ENCODE measurements around the gene MCEMP1.

MCEMP1 gene, protein sequence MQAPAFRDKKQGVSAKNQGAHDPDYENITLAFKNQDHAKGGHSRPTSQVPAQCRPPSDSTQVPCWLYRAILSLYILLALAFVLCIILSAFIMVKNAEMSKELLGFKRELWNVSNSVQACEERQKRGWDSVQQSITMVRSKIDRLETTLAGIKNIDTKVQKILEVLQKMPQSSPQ

DNA sequence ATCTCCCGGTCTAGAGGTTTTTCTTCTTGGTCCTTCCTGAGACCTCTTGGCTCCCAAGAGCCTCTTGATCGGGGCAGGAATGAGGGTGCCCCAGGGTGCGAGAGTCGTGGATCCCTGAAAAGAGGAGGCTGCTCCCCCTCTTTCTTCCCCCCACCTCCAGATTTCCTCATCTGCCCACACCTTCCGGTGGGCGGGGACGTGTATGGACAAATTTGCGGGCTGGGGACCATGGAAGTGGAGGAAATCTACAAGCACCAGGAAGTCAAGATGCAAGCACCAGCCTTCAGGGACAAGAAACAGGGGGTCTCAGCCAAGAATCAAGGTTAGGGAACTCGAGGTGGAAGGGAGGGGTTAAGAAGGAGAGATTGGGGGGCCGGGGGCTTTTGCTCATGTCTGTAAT, at the start of gene MCEMP1:
Gene MCEMP1, plus strand, starts transcription at position 237 of the 400 bp plus-strand sequence. Its CDS starts 31 bp downstream, at position 268.
- DNase-seq, result no peak

DNA sequence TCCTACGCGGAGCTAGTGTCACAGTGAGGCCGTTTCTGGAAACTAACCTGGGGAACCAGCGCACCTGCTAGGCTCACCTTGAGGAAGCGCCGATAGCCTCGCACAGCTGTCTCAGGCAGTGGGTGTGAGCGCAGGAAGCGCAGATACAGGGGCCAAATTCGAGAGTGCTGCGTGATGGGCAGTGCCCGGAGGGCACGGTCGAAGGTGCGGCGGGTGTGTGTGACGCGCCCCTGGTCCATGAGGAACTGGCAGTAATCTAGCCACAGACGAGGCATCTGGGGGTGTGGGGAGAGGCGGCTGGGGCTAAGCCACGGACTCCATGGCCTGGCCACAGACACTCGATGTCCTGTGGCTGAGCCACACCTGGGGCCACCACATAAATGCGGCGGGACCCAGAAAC, 49.7 kb upstream of the MCEMP1 start:
- DNase-seq, result no peak

DNA sequence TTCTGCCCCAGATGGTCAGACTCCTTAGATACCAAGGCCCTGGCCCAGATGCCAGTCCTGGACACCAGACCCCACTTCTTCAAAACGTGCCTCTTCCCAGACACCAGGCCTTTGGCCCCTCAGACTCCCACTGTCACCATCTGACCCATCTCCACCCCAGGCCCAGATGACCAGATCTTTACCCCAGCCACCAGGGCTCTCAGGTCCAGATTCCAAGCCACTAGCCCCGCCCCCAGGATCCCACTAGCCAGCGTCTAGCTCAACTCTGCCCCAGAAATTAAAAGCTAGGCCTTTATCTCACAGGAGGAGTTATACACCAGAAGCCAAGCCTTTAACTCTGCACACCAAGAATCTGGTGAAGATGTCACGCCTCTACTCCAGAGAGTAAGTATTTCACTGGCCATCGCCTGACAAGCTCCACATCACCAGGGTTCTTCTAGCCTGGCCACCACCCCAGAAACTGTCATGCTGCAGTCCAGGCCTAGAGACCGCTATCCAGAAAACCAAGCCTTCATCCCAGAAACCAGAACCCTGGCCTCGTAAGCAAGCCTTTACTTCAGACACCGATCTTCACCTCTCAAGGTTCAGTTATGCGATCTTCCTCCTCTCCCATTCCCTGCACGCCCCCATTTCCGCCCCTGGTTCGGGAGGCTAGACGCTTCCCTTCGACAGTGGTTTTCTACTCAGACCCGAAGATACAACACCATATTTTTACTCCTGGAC, 48.1 kb upstream of the MCEMP1 start:
- no peak for DNase-seq

DNA sequence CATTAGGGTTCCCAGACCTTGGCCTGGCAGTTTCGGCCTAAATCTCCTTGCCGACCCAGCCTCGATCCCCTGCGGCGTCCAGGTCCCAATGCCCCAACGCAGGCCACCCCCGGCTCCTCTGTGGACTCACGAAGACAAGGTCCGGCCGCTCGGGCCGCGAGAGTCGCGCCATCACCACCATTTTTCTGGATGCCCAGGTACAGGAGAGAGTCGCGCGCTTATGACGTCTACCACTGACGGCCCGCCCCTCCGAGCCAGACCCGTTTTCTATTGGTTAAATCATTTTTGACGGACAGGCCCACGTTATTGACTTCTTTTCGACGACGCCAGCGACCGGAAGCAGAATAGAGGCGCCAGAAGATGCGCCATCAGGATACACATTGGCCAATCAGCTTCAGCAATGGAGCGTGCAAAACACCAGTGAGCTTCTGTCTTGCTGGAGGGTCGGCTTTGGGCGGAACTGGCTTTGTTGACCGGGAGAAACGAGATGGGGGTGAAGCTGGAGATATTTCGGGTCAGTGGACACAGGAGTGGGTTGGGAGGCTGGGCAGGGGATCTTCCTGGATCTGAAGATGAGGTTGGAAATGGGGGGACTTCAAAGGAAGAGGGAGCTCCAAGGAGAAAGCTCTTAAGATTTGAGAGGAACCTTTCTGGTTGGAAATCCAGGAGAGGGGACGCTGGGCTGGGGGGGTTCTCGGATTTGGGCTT, 47.4 kb upstream of the MCEMP1 start, which contains the start of the genes PET100 and XAB2:
Gene PET100, plus strand, starts transcription at position 447 of the 708 bp plus-strand sequence. Its CDS starts 41 bp downstream, at position 488.
Gene XAB2, minus strand, starts transcription at position 199 of the 708 bp plus-strand sequence. Its CDS starts 18 bp downstream, at position 181.
- peak; percentile 98 for DNase-seq

DNA sequence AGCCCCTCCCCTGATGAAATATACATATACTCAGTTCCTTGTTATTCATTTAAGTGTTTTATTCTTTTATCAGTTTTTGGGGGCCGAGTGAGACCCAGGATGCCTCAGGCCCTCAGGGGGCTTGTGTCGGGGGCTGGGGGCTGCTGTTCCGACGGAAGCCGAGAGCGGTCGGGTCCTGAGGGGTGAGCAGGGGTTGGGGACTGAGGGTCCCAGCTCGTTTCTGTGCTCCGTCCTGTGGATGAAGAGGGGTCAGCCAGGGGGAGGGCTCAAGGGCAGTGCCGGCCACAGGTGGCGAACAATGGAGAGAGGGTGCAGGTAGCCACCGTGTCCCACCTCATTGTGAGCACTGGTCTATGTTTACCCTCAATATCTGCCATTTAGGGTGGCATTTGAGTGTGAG, 45.3 kb upstream of the MCEMP1 start:
- DNase-seq, result no peak

DNA sequence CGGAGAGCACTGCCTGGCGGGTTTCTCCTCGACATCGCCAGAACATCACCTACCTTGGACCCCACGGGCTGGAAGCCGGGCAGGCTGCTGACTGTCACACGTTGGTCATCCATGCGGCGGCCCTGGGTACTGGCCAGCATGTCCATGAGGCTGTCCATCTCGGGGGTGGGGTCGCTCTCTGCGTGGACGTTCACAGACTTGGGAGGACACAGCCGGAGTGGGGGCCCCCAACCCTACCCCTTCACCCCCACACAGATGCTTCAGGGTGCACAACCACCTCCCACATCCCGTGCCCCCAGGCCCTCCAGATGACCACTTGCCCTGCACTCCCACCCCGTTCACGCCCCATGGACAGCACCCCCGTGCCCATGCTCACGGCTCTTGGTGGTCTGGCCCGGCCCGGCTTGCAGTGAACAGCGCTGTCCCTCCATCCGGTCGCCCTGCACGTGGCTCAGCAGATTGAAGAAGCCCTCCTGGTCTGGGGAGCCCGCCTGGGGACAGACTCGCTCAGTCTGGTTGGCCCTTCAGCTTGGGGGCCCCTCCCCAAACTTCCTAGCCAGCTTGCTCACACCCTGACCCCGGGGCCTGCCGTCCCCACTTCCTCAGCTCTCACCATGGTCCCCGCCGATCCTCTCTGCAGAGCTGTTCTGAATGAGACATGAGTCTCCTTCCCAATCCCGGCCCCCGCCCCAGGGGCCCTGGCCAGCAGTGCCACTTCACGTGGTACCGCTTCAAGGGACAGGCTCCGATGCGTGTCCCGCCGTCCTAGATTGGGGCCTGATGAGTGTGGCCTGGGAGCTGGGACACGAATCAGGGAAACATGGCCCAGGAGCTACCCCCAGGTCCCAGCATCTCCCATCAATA, 44.3 kb upstream of the MCEMP1 start:
- DNase-seq, result no peak

DNA sequence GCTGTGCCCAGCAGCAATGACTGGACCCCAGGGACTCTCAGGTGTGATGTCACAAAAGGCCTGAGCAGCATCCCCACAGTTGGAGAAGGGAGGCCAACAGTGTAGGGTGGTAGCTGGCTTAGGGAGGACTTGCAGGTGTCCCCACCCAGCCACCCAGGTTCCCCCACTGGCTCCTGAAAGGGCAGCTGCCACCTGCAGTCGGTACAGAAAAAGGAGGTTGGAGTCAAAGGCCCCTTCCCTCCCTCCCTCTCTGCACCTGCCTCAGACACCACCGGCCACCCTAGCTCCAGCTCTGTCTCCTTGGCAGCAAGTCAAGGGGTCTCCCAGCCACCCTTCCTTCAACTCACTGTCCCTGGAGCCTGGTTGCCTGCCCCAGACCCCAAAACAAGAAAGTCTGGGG, 43.2 kb upstream of the MCEMP1 start, which contains the start of gene PCP2:
Gene PCP2, minus strand, starts transcription at position 22 of the 400 bp plus-strand sequence. CDS start 262 bp downstream, outside the sequence.
- no peak for DNase-seq

DNA sequence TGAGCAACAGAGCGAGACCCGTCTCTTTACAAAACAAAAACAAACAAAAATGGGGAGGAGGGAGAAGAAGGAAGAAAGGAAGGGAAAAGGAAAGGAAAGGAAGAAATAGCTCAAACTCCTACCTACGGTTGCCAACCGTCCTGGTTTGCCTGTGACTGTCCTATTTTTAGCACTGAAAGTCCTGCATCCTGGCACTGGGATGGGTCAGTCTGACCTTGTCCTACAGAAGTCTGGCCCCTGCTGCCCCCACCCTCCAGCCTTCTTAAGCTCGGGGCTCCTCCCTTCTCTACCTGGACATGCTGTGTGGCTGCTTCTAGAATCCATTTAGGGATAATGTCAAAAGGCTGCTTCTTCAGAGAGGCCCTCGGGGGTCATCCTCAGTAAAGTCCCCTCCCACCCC, 41.2 kb upstream of the MCEMP1 start:
- no peak for DNase-seq

DNA sequence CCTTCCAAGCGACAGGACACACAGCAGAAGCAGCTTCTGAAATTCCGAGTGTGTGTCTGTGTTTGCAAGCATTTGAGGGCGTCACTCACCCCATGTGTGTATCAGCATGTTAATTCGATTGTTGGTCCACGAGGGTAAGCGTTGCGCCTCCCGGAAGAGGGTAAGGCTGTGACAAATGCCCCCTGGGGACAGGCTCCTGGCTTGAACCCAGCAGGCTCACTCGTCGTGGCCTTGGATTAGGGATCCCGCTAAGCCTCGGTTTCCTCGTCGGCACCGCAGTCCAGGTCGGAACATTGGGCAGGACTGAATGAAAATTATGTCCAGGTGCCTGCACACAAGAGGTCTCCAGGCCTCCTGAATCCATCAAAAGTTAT, 40.6 kb upstream of the MCEMP1 start:
- no peak for DNase-seq

DNA sequence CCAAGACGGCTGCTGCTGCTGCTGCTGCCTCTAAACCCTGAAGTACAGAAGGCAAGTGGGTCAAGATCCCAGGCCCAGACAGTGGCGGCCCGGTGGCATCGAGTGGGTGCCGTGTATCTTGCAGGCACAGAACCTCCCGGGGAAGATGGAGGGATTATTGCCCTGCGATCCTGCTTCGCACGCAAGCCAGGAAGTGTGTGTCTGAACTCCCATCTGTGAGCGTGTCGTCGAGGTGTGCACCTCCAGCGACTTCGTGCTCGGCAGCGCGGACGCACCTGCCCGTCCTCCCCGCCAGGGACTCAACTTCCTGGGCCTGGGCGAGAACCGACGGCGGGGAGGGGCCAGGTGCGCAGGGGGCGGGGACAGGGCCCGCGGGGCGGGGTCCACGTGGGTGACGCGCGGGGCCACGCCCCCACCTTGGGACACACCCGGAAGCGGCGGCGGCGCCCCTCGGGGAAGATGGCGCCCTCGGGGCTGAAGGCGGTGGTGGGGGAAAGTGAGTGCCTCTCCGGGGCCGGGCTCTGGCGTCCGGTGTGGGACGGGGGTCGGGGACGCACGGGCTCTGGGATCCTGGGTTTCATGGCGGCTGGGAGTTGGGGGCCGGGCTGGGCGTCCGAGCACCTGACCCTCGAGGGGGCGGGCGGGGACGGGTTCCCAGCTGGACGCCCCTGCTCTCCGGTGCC, 40.1 kb upstream of the MCEMP1 start, which contains the start of gene STXBP2:
Gene STXBP2, plus strand, starts transcription at position 420 of the 683 bp plus-strand sequence. Its CDS starts 40 bp downstream, at position 460.
- no peak for DNase-seq

DNA sequence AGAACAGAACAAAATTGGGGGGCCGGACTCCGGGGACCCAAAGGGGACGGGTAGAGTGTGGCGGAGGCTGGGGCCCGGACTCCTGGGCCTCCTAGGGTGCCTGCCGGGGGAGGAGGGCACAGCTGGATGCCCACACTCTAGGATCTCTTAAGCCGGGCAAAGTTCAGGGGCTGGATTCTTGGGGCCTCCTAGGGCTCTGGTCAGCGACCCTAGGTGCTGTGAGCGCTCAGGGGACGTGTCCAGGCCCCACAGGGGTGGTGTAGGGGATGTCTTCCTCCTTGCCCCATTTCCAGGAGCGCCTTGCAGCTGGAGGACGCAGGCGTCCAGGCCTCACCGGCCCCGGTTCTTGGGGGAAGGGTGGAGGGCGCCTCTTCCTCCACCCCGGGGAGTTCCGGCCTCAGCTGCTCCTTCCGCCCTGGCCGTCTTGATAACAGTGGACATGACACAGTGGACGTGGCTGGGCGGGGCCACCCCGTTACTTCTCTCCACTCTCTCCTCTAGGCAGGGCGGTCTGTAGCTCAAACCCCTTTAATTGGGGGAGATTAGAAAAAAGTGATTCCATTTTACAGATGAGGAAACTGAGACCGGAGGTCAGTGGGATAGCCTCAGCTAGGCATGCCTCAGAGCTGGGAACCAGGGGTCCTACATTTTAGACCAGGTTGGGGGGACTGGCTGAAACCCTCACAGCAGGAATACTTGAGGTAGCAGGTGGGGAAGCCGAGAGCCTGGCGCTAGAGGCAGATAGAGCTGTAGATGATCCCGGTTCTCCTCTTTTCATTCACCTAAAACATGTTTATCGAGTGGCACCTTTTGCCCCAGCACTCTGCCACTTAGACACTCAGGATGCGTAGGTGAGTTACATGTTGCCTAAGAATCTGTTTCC, 39.3 kb upstream of the MCEMP1 start:
- no peak for DNase-seq

DNA sequence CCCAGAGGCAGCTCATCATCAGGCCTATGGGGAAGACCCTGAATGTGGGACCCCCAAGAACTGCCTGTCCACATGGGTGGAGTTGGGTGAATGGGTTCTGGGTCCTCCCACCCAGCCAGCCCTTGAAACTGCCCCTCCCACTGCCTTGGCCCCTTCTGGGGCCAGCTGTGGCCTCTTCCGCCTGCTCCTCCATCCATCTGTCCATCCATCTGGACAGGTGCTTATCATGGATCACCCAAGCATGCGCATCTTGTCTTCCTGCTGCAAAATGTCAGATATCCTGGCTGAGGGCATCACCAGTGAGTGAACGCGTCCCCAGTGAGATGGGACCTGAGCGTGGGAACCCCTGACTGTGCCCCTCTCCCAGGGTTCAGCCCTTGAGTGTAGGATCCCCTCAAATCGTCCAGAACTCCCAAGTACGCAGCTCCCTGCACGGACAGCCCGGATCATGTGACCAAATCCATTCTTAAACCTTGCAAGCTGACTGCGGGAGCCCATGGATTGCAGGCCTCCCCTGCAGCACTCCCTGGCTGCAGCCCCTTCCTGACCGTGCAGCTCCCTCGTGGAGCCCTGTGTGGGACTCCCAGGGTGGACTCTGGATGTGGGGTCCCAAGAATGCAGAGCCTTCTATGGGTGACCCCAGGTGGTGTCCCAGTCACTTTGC, 38.0 kb upstream of the MCEMP1 start:
- DNase-seq, result no peak

DNA sequence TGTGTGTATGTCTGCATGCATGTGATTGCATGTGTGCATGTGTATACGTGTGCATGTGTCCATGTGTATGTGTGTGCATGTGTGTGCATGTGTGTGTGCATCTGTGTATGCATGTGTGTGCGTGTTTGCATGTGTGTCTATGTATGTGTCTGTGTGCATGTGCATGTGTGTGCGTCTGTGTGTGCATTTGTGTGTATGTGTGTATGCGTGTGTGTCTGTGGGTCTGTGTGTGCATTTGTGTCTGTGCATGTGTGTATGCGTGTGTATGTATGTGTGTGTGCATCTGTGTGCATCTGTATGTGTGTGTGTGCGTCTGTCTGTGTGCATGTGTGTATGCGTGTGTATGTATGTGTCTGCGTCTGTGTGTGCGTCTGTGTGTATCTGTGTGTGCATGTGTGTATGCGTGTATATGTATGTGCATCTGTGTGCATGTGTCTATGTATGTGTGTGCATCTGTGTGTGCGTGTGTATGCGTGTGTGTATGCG, 37.0 kb upstream of the MCEMP1 start:
- no peak for DNase-seq

DNA sequence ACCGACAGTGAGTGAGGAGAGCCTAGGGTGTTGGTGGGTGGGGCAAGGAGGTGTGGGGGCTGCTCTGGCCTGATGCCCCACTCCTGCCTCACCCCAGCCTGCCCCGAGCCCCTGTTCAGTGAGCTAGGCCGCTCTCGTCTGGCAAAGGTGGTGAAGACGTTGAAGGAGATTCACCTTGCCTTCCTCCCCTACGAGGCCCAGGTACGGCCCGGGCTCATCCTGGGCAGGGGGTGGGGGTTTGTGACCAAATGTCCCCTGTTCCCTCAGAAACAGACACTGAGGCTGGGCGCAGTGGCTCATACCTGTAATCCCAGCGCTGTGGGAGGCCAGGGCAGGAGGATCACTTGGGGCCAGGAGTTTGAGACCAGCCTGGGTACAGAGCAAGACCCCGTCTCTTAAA, 36.1 kb upstream of the MCEMP1 start:
- no peak for DNase-seq

DNA sequence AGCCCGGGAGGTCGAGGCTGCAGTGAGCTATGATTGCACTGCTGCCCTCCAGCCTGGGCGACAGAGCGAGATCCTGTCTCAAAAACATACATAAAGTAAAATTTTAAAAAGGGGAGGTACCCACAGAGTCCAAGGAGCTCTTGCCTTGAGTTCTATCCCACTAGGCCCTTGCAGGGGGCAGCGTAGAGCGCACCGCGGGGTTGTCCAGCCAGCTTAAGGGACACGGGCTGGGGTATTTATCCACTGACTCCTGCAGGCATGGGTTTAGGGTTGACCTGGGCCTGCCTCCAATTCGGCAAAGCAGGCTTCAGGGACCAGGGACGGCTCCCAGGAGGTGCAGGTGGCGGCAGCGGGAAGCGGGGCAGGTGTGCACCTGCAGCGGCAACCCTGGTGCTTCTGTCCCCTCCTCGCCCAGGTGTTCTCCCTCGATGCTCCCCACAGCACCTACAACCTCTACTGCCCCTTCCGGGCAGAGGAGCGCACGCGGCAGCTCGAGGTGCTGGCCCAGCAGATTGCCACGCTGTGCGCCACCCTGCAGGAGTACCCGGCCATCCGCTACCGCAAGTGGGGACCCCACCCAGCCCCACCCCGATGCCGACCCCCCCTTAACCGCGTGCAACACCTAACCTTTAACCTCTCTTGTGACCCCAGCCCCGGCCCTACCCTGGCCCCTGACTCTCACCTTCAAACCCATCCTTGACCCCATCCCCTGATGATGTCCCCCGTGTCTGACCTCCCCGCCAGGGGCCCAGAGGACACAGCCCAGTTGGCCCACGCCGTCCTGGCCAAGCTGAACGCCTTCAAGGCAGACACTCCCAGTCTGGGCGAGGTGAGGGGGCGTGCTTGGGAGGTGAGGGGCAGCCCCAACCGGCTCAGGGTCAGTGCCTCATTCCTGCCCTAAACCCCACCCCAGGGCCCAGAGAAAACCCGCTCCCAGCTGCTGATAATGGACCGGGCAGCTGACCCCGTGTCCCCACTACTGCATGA, 35.3 kb upstream of the MCEMP1 start:
- DNase-seq, result no peak

DNA sequence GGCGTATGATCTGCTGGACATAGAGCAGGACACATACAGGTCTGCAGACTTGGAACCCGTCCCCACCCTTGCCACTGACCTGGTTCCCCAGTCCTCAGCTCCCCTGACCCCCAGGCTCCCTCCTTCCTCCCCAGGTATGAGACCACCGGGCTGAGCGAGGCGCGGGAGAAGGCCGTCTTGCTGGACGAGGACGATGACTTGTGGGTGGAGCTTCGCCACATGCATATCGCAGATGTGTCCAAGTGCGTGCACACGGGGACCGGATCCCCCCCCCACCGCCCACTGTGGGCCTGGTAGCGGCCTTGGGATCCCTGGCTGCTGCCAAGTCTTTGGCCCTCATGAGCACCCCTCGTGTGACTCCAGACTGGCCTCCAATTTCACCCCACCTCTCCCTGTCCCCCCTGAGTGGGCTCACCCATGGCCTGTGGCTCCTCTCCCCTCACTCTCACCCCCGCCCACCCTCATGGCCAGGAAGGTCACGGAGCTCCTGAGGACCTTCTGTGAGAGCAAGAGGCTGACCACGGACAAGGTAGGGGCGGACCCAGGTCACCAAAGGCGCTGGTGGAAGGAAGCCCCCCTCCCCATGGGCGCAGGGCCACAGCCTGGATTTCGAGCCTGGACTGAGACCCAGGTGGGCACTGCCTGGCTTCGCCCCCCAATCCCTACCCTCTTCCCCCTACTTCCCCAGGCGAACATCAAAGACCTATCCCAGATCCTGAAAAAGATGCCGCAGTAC, 34.4 kb upstream of the MCEMP1 start:
- no peak for DNase-seq

DNA sequence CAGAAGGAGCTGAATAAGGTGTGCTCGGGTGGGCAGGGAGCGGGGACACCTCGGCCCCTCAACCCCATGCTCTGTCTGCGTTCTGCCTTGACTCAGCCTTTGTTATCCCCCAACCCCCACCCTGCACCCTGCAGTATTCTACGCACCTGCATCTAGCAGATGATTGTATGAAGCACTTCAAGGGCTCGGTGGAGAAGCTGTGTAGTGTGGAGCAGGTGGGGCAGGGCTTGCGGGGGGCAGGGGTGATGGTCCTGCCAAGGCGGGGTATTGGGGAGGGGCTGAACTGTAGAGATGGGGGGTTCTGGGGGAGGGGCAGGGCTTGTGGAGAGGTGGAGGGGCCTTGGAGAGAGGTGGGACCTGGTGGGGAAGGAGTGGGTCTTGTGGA, 33.9 kb upstream of the MCEMP1 start:
- DNase-seq, result no peak
